ENCODE data around the gene GEN1.

- TF ChIP-seq EP300 (IDR thresholded peaks at IDR 0.05; ENCODE audit: borderline replicate concordance in 1 of 2, control insufficient read depth in 1 of 2, low read depth in 2 of 2, low read length in 2 of 2), result no peak
- no peak for TF ChIP-seq RUNX3 (IDR thresholded peaks at IDR 0.05; ENCODE audit: low read length)
- TF ChIP-seq, protein P1, sequence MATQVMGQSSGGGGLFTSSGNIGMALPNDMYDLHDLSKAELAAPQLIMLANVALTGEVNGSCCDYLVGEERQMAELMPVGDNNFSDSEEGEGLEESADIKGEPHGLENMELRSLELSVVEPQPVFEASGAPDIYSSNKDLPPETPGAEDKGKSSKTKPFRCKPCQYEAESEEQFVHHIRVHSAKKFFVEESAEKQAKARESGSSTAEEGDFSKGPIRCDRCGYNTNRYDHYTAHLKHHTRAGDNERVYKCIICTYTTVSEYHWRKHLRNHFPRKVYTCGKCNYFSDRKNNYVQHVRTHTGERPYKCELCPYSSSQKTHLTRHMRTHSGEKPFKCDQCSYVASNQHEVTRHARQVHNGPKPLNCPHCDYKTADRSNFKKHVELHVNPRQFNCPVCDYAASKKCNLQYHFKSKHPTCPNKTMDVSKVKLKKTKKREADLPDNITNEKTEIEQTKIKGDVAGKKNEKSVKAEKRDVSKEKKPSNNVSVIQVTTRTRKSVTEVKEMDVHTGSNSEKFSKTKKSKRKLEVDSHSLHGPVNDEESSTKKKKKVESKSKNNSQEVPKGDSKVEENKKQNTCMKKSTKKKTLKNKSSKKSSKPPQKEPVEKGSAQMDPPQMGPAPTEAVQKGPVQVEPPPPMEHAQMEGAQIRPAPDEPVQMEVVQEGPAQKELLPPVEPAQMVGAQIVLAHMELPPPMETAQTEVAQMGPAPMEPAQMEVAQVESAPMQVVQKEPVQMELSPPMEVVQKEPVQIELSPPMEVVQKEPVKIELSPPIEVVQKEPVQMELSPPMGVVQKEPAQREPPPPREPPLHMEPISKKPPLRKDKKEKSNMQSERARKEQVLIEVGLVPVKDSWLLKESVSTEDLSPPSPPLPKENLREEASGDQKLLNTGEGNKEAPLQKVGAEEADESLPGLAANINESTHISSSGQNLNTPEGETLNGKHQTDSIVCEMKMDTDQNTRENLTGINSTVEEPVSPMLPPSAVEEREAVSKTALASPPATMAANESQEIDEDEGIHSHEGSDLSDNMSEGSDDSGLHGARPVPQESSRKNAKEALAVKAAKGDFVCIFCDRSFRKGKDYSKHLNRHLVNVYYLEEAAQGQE (IDR thresholded peaks at IDR 0.05; ENCODE audit: low read depth, low read length), result no peak
- no peak for TF ChIP-seq ZZZ3 (IDR thresholded peaks at IDR 0.05; ENCODE audit: control insufficient read depth, insufficient read length, low read depth)
- TF ChIP-seq, protein P2, sequence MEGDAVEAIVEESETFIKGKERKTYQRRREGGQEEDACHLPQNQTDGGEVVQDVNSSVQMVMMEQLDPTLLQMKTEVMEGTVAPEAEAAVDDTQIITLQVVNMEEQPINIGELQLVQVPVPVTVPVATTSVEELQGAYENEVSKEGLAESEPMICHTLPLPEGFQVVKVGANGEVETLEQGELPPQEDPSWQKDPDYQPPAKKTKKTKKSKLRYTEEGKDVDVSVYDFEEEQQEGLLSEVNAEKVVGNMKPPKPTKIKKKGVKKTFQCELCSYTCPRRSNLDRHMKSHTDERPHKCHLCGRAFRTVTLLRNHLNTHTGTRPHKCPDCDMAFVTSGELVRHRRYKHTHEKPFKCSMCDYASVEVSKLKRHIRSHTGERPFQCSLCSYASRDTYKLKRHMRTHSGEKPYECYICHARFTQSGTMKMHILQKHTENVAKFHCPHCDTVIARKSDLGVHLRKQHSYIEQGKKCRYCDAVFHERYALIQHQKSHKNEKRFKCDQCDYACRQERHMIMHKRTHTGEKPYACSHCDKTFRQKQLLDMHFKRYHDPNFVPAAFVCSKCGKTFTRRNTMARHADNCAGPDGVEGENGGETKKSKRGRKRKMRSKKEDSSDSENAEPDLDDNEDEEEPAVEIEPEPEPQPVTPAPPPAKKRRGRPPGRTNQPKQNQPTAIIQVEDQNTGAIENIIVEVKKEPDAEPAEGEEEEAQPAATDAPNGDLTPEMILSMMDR (IDR thresholded peaks at IDR 0.05 in 2 of 3, conservative IDR thresholded peaks at IDR 0.05 in 1 of 3; ENCODE audit: control insufficient read depth in 2 of 3, extremely low read depth in 1 of 3, insufficient read depth in 1 of 3, low read depth in 3 of 3, low read length in 3 of 3), result no peak
- TF ChIP-seq MAX (IDR thresholded peaks at IDR 0.05; ENCODE audit: low read depth, low read length), result no peak
- TF ChIP-seq MXI1 (IDR thresholded peaks at IDR 0.05; ENCODE audit: low read depth, low read length), result no peak
- TF ChIP-seq, protein P3, sequence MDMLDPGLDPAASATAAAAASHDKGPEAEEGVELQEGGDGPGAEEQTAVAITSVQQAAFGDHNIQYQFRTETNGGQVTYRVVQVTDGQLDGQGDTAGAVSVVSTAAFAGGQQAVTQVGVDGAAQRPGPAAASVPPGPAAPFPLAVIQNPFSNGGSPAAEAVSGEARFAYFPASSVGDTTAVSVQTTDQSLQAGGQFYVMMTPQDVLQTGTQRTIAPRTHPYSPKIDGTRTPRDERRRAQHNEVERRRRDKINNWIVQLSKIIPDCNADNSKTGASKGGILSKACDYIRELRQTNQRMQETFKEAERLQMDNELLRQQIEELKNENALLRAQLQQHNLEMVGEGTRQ (IDR thresholded peaks at IDR 0.05; ENCODE audit: borderline replicate concordance, low read depth, low read length), result no peak
- TF ChIP-seq CHD4 (IDR thresholded peaks at IDR 0.05), result no peak
- no peak for TF ChIP-seq MYC (IDR thresholded peaks at IDR 0.05; ENCODE audit: insufficient read depth, insufficient read length, insufficient replicate concordance, low read length, severe bottlenecking)
- no peak for TF ChIP-seq NFIC (IDR thresholded peaks at IDR 0.05; ENCODE audit: low read depth, low read length)
- TF ChIP-seq, protein P4, sequence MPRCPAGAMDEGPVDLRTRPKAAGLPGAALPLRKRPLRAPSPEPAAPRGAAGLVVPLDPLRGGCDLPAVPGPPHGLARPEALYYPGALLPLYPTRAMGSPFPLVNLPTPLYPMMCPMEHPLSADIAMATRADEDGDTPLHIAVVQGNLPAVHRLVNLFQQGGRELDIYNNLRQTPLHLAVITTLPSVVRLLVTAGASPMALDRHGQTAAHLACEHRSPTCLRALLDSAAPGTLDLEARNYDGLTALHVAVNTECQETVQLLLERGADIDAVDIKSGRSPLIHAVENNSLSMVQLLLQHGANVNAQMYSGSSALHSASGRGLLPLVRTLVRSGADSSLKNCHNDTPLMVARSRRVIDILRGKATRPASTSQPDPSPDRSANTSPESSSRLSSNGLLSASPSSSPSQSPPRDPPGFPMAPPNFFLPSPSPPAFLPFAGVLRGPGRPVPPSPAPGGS (IDR thresholded peaks at IDR 0.05; ENCODE audit: borderline replicate concordance, insufficient read depth, low read depth, low read length, poor library complexity, severe bottlenecking), result no peak
- TF ChIP-seq EZH2 (IDR thresholded peaks at IDR 0.05; ENCODE audit: borderline replicate concordance, control insufficient read depth, low read depth, low read length), result no peak
Observed at GRCh38 chr2:17799301-17800120, 45.6 kb downstream of the GEN1 start.
